Measurements from ENCODE around the gene AGBL4. TPM values are rescaled to one million over a fixed set of nuclear protein-coding genes. Genes with fewer than 3 reads are reported as not detected.

Gene AGBL4
- total RNA-seq, 1 donor from 2014 or later, result 0.50 TPM

GRCh38 chr1:48611841-48612240 is 1411.9 kb downstream of the AGBL4 start:
- DNase-seq (no peak), ATAC-seq (no peak)
- intact Hi-C loops (cut with micrococcal nuclease), result no loop called here

GRCh38 chr1:48610628-48611542 is 1412.9 kb downstream of the AGBL4 start:
- intact Hi-C loops (cut with micrococcal nuclease), result no loop called here
- peak; percentile 94 for ATAC-seq
- peak; percentile 62 for DNase-seq

- no peak for DNase-seq
- no peak for ATAC-seq
- intact Hi-C loops (cut with micrococcal nuclease), result no loop called here
These were observed 1414.9 kb downstream of the AGBL4 start for GRCh38 chr1:48608882-48609281.

DNA sequence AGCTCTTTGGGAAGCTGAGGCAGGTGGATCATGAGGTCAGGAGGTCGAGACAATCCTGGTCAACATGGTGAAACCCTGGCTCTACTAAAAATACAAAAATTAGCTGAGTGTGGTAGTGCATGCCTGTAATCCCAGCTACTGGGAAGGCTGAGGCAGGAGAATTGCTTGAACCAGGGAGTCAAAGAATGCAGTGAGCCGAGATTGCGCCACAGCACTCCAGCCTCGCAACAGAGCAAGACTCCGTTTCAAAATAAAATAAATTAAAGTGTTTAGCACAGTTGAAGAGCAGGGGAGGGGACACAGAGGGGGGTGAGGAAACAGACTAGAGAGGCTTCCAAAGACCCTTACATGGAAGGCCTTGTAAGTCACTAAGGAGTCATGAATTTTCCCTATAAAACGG is 1420.5 kb downstream of the AGBL4 start:
- no peak for ATAC-seq
- no peak for DNase-seq
- intact Hi-C loops (cut with micrococcal nuclease), result no loop called here

DNA sequence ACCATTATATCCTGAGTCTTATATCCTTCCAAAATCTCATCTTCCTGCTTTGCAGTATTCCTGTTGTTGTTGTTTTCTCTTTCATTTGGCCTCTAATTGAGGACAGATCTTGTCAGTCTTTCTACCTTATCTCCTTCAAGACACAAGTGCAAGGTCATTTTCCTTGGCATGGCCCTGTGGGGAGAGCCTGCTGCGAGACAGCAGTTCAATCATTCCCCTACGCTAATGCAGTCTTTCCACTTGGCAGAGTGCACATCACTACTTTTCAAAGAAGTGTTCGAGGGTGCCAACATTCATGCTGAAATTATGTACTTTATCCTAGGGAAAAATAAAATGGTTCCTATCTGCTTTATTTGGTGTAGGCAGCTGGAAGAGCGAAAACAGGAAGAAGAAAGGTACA is 1421.4 kb downstream of the AGBL4 start:
- intact Hi-C loops (cut with micrococcal nuclease), result no loop called here

DNA sequence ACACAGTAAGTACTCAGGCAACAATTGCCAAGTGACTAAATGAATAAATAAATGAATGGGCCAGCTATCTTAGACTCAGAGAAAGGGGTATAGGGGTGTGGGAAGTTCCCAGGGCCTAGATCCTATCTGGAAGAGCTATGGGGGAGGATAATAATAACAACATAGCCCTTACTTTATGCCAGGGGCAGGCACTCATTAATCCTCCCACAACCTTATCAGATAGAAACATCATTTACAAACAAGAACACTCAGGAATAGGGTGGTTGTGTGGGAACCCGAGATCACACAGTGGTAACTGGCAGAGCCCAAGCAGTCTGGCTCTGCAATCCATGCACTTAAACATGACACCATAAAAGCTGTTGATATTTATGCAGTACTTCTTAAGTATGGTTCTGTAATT is 1423.6 kb downstream of the AGBL4 start:
- intact Hi-C loops (cut with micrococcal nuclease), result no loop called here
- DNase-seq, result no peak
- ATAC-seq, result no peak

More for the DNA sequence above, 1421.4 kb downstream of the AGBL4 start:
- no peak for DNase-seq
- no peak for ATAC-seq

GRCh38 chr1:48597663-48598062 is 1426.1 kb downstream of the AGBL4 start:
- no peak for DNase-seq
- intact Hi-C loops (cut with micrococcal nuclease), result no loop called here
- no peak for ATAC-seq

- intact Hi-C loops (cut with micrococcal nuclease), result no loop called here
- DNase-seq, result no peak
- ATAC-seq, result no peak
These were observed 1427.7 kb downstream of the AGBL4 start for GRCh38 chr1:48596046-48596445.

DNA sequence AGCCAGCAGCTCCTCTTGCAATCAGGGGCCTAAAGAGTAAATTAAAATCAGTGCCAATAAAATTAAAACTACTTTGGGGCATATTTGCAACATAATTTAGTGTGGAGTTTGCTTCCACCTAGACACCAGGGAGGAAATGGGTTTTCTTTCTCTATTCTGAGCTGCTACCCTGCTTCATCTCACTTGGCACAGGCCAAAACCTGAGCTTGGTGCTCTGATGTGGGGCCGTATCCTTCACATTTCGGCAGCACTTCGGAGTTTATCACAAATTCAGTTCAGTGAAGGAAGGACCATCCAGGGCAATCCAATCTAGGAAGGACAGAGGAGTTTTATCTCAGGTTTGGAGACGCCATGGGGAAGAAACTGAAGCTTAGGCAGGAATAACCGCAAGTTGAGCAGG is 1428.1 kb downstream of the AGBL4 start:
- intact Hi-C loops (cut with micrococcal nuclease), result no loop called here
- no peak for DNase-seq
- no peak for ATAC-seq

DNA sequence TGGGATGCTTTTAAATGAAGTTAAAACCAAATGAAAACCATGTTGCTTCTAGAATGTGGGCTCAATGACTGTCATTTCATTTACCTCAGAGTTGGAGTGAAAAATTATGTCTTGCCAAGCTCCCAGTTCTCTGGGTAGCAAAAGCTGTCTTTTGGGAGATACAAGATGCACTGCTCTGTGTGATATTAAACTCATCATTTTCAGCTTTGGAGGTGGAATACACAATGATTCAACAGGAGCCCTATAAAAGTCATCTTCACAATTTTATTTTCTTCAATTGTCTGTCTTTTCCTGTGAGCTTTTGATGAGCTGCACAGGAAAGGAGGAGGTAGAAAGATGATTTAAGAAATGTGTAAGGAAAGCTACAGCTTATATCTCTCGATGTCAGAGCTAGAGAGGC is 1431.4 kb downstream of the AGBL4 start:
- DNase-seq (no peak), ATAC-seq (no peak)
- intact Hi-C loops (cut with micrococcal nuclease), result no loop called here

DNA sequence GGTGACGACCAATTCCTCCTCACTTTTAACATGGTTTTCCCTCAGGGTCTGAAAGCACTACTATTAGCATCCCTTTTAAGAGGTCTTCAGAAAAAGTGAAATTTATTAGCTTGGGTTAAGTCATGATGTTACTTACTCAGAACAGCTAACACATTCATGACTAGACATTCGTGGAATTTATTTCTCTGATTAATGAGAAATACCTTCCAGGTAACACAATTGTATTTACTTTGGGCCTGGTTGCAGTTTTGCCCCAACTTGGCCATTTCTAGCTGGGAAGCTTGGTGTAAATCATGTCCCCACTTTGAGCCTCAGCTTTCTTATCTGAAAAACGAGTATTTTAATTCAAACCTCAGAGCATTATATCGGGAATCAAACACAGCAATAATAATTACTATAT is 1432.6 kb downstream of the AGBL4 start:
- no peak for ATAC-seq
- DNase-seq, result no peak
- intact Hi-C loops (cut with micrococcal nuclease), result no loop called here

- DNase-seq, result no peak
- no peak for ATAC-seq
- intact Hi-C loops (cut with micrococcal nuclease), result no loop called here
These were observed 1435.7 kb downstream of the AGBL4 start for GRCh38 chr1:48588061-48588460.

- DNase-seq (no peak), ATAC-seq (no peak)
- intact Hi-C loops (cut with micrococcal nuclease), result no loop called here
These were observed 1441.3 kb downstream of the AGBL4 start for GRCh38 chr1:48582408-48582807.

- intact Hi-C loops (cut with micrococcal nuclease), result no loop called here
- DNase-seq (no peak), ATAC-seq (no peak)
These were observed 1442.5 kb downstream of the AGBL4 start for GRCh38 chr1:48581270-48581669.

- ATAC-seq (no peak), DNase-seq (no peak)
- intact Hi-C loops (cut with micrococcal nuclease), result no loop called here
These were observed 1447.2 kb downstream of the AGBL4 start for GRCh38 chr1:48576565-48576964.

GRCh38 chr1:48572646-48573258 is 1451.0 kb downstream of the AGBL4 start:
- intact Hi-C loops (cut with micrococcal nuclease), result no loop called here
- ATAC-seq, result peak; percentile 69
- DNase-seq, result peak; percentile 49

GRCh38 chr1:48572134-48572533 is 1451.6 kb downstream of the AGBL4 start:
- intact Hi-C loops (cut with micrococcal nuclease), result no loop called here
- ATAC-seq, result no peak
- DNase-seq, result no peak

GRCh38 chr1:48571303-48571987 is 1452.3 kb downstream of the AGBL4 start:
- ATAC-seq (peak; percentile 59), DNase-seq (no peak)
- intact Hi-C loops (cut with micrococcal nuclease), result no loop called here

DNA sequence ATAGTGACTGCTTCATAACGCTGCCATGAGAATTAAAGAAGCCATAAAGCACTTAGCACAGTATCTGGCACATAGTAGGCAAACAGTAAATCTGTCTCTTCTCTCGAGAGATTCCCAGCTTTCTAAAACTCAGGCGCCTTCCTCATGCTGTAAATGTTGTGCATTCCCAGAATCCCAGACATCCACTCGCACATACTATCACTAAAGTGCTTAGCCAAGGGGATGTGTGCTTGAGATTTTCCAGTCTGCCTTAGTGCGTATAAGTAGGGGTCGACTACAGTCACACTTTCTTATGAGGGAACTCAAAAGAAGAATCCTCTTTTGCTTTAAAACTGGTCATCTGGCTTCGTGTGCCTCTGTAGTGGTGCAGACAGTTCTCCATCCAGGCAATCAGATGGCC is 1453.2 kb downstream of the AGBL4 start:
- ATAC-seq (no peak), DNase-seq (no peak)
- intact Hi-C loops (cut with micrococcal nuclease), result no loop called here

- intact Hi-C loops (cut with micrococcal nuclease), result no loop called here
- no peak for DNase-seq
- no peak for ATAC-seq
These were observed 1455.3 kb downstream of the AGBL4 start for GRCh38 chr1:48568501-48568900.
